SK-N-SH (cell line): ENCODE measurements around the gene HINFP. TPM values are rescaled to one million over a fixed set of nuclear protein-coding genes. Genes with fewer than 3 reads are reported as not detected.

ENCODE experiments used
- CTCF ChIA-PET: fragments of 300-600, 350-600 bp; formaldehyde crosslinking; extraction: SDS; loops from one replicate; lab custom pipeline; 2021; lab: Yijun Ruan, JAX
- POLR2A ChIA-PET: fragments of 350-600 bp; sonication (Branson Sonifier 250); formaldehyde crosslinking; extraction: SDS; loops from one replicate; lab custom pipeline; 2020; ENCODE audit warnings: antibody characterized with exemption, inconsistent platforms; lab: Yijun Ruan, JAX
- DNase-seq: peaks from one replicate; pipeline ENCODE4 v3.0.0; 2012
- H2AFZ ChIP-seq: fragments of 200-600 bp; sonication (generic); 2 replicates; pipeline ENCODE4 v1.8.1; 2016; ENCODE audit warnings: antibody characterized with exemption, mild to moderate bottlenecking, low read depth
- H3F3A ChIP-seq: fragments of 200-600 bp; sonication (generic); replicated peaks from 2 replicates; pipeline ENCODE3; 2016; ENCODE audit warnings: antibody characterized with exemption, mild to moderate bottlenecking; ENCODE audit not compliant: insufficient read depth
- H3K27ac ChIP-seq, 2 experiments: fragments of 200-500 bp in 1 of 2; fragments of 200-600 bp in 1 of 2; sonication (Bioruptor generic) in 1 of 2; sonication (generic), shearing (Covaris generic) in 1 of 2; 2 replicates each; pipeline versions ENCODE4 v1.5.1 to v1.6.1; 2014 to 2016; ENCODE audit warnings: low read depth in 2 of 2, inconsistent platforms in 1 of 2, low read length in 1 of 2, mild to moderate bottlenecking in 1 of 2, mixed read lengths in 1 of 2
- H3K27me3 ChIP-seq: fragments of 200-600 bp; sonication (generic), shearing (Covaris generic); 2 replicates; pipeline ENCODE4 v1.6.1; 2016; ENCODE audit warnings: mixed run types; ENCODE audit not compliant: insufficient read depth
- H3K36me3 ChIP-seq, 2 experiments: fragments of 200-500 bp in 1 of 2; fragments of 200-600 bp in 1 of 2; sonication (Bioruptor generic) in 1 of 2; sonication (generic) in 1 of 2; replicated peaks in 1 of 2; 2 replicates each; pipeline versions ENCODE3 to v1.5.1; 2014 to 2016; ENCODE audit warnings: low read length in 1 of 2, mild to moderate bottlenecking in 1 of 2; ENCODE audit not compliant: insufficient read depth in 2 of 2, control insufficient read depth in 1 of 2
- H3K4me1 ChIP-seq, 2 experiments: fragments of 200-500 bp in 1 of 2; fragments of 200-600 bp in 1 of 2; sonication (Bioruptor generic) in 1 of 2; sonication (generic), shearing (Covaris generic) in 1 of 2; 2 replicates each; pipeline versions ENCODE4 v1.5.1 to v1.6.1; 2014 to 2016; ENCODE audit warnings: low read depth in 1 of 2, low read length in 1 of 2, mixed run types in 1 of 2; ENCODE audit not compliant: insufficient read depth in 2 of 2, control insufficient read depth in 1 of 2
- H3K4me2 ChIP-seq: fragments of 200-600 bp; sonication (generic), shearing (Covaris generic); 2 replicates; pipeline ENCODE4 v1.6.1; 2017; ENCODE audit warnings: mixed run types
- H3K4me3 ChIP-seq, 2 experiments: fragments of 200-500 bp in 1 of 2; fragments of 200-600 bp in 1 of 2; sonication (Bioruptor generic) in 1 of 2; sonication (generic), shearing (Covaris generic) in 1 of 2; 2 replicates each; pipeline versions ENCODE4 v1.5.1 to v1.8.1; 2014 to 2016; ENCODE audit warnings: low read depth in 2 of 2, inconsistent platforms in 1 of 2, low read length in 1 of 2, mild to moderate bottlenecking in 1 of 2, mixed read lengths in 1 of 2, moderate library complexity in 1 of 2
- H3K79me2 ChIP-seq: fragments of 200-600 bp; sonication (generic); 2 replicates; pipeline ENCODE4 v1.8.1; 2017; ENCODE audit warnings: mild to moderate bottlenecking; ENCODE audit not compliant: insufficient read depth
- H3K9ac ChIP-seq: fragments of 200-600 bp; sonication (generic); 2 replicates; pipeline ENCODE4 v1.6.1; 2017; ENCODE audit warnings: mixed run types
- H3K9me2 ChIP-seq: fragments of 200-600 bp; sonication (generic); 2 replicates; pipeline ENCODE4 v1.6.1; 2017; ENCODE audit warnings: mixed run types
- H3K9me3 ChIP-seq: fragments of 200-600 bp; sonication (generic); 2 replicates; pipeline ENCODE4 v1.6.1; 2017; ENCODE audit warnings: mixed run types, mild to moderate bottlenecking, moderate library complexity
- H4K20me1 ChIP-seq: fragments of 200-600 bp; sonication (generic); 2 replicates; pipeline ENCODE4 v1.6.1; 2017; ENCODE audit warnings: mild to moderate bottlenecking, mixed run types; ENCODE audit not compliant: insufficient read depth
- ELF1 ChIP-seq: IDR thresholded peaks from 2 replicates; pipeline ENCODE4 v1.4.0; 2012
- EP300 ChIP-seq, 2 experiments: IDR thresholded peaks; 2 replicates each; pipeline versions ENCODE4 v1.4.0 to v1.6.1; 2012; ENCODE audit warnings: borderline replicate concordance in 1 of 2, low read depth in 1 of 2, low read length in 1 of 2
- EZH2phosphoT487 ChIP-seq: fragments of 200-600 bp; sonication (generic); IDR thresholded peaks from 2 replicates; pipeline ENCODE4 v1.6.1; 2017; ENCODE audit warnings: low read depth, mixed run types, mild to moderate bottlenecking, antibody characterized with exemption, moderate library complexity, borderline replicate concordance
- FOSL2 ChIP-seq: IDR thresholded peaks from 2 replicates; pipeline ENCODE4 v1.4.0; 2012; ENCODE audit warnings: low read depth, mild to moderate bottlenecking, moderate library complexity, borderline replicate concordance
- FOXJ3 ChIP-seq: sonication (generic); formaldehyde crosslinking; IDR thresholded peaks from 2 replicates; pipeline ENCODE4 v1.5.1; 2020; ENCODE audit warnings: mild to moderate bottlenecking, missing genetic modification reagents
- FOXM1 ChIP-seq: IDR thresholded peaks from 2 replicates; pipeline ENCODE4 v1.4.0; 2012; ENCODE audit warnings: low read depth, mild to moderate bottlenecking
- GABPA ChIP-seq: IDR thresholded peaks from 2 replicates; pipeline ENCODE4 v1.4.0; 2012; ENCODE audit warnings: low read depth, mild to moderate bottlenecking
- IRF3 ChIP-seq: fragments of 150-350 bp; IDR thresholded peaks from 2 replicates; pipeline ENCODE4 v1.6.1; 2016; ENCODE audit warnings: mild to moderate bottlenecking, low read depth, low read length
- JUND ChIP-seq: IDR thresholded peaks from 2 replicates; pipeline ENCODE4 v1.4.0; 2012
- MXI1 ChIP-seq: IDR thresholded peaks from 2 replicates; pipeline ENCODE4 v1.6.1; 2012; ENCODE audit warnings: mild to moderate bottlenecking, low read depth, low read length, improper control_type of control experiment
- NFIC ChIP-seq: IDR thresholded peaks from 2 replicates; pipeline ENCODE4 v1.4.0; 2012; ENCODE audit warnings: borderline replicate concordance
- NRF1 ChIP-seq: IDR thresholded peaks from 2 replicates; pipeline ENCODE4 v1.6.1; 2012; ENCODE audit warnings: low read depth, mild to moderate bottlenecking, low read length
- POLR2AphosphoS5 ChIP-seq: IDR thresholded peaks from 2 replicates; pipeline ENCODE4 v1.6.1; 2012; ENCODE audit warnings: low read depth, low read length
- RAD21 ChIP-seq: IDR thresholded peaks from 2 replicates; pipeline ENCODE4 v1.6.1; 2012; ENCODE audit warnings: mild to moderate bottlenecking, low read length
- RCOR1 ChIP-seq: fragments of 150-350 bp; IDR thresholded peaks from 2 replicates; pipeline ENCODE4 v1.6.1; 2017; ENCODE audit warnings: antibody characterized with exemption, low read length
- REST ChIP-seq: IDR thresholded peaks from 2 replicates; pipeline ENCODE4 v1.6.1; 2012; ENCODE audit warnings: mild to moderate bottlenecking, low read depth, low read length, moderate library complexity
- RXRA ChIP-seq: IDR thresholded peaks from 2 replicates; pipeline ENCODE4 v1.4.0; 2012; ENCODE audit warnings: low read depth, mild to moderate bottlenecking, borderline replicate concordance
- SIN3A ChIP-seq: IDR thresholded peaks from 2 replicates; pipeline ENCODE4 v1.6.1; 2012; ENCODE audit warnings: low read depth, mild to moderate bottlenecking, low read length, moderate library complexity, borderline replicate concordance
- SMC3 ChIP-seq: IDR thresholded peaks from 2 replicates; pipeline ENCODE4 v1.6.1; 2012; ENCODE audit warnings: low read depth, low read length, improper control_type of control experiment
- TAF1 ChIP-seq: IDR thresholded peaks from 2 replicates; pipeline ENCODE4 v1.6.1; 2012; ENCODE audit warnings: low read depth, mild to moderate bottlenecking, low read length, moderate library complexity, borderline replicate concordance
- TCF12 ChIP-seq: IDR thresholded peaks from 2 replicates; pipeline ENCODE4 v1.4.0; 2012
- TEAD4 ChIP-seq: IDR thresholded peaks from 2 replicates; pipeline ENCODE4 v1.4.0; 2012; ENCODE audit warnings: mild to moderate bottlenecking, borderline replicate concordance; ENCODE audit not compliant: insufficient read depth
- USF1 ChIP-seq: IDR thresholded peaks from 2 replicates; pipeline ENCODE4 v1.4.0; 2012; ENCODE audit warnings: low read depth, borderline replicate concordance
- YY1 ChIP-seq: IDR thresholded peaks from 2 replicates; pipeline ENCODE4 v1.4.0; 2012; ENCODE audit warnings: low read depth, mild to moderate bottlenecking
- WGBS: methylation state at CpG from one replicate; pipeline ENCODE4 v1.1.6; 2017; ENCODE audit warnings: low lambda C conversion rate; 5-methylcytosine and 5-hydroxymethylcytosine counted together
- polyA plus RNA-seq, 3 experiments: library from polyadenylated mRNA; depleted of rRNA; stranded (reverse); fragments of >200 nt; gene quantifications; 2 replicates each; pipeline ENCODE4 v1.2.3, GENCODE V29; 2012

The HINFP gene
- polyA plus RNA-seq, 1 of the 3 experiments (the other 2 are of a cell fraction) = 21.8 TPM

DNA sequence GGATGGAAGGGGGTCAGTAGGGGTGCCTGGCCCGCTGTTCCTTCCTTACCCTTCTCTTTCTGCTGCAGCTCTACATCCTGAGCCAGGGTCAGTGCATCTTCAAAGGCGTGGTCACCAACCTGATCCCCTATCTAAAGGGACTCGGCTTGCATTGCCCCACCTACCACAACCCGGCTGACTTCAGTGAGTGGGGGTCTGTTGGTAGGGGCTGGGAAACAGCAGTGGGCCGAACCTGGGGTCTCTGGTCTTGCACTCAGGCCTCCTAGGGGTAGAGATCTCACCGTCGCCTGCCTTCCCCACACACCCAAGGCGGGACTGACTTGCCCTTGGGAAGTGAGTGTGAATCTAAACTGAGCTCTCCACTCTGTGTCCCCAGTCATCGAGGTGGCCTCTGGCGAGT lies 35.1 kb downstream of the HINFP start:
- H3K9ac ChIP-seq = no peak overlapping the region
- H3K4me2 ChIP-seq = no peak overlapping the region
- no peak overlapping the region for H3K4me3 ChIP-seq
- no peaks in the 10 kb centered on the region for H3F3A ChIP-seq
- 92% methylated on average over 9 of the region's 10 CpGs for WGBS
- no peaks in the 10 kb centered on the region for H3K36me3 ChIP-seq
- H3K79me2 ChIP-seq = no peaks in the 10 kb centered on the region
- H3K27ac ChIP-seq = no peak overlapping the region
- H4K20me1 ChIP-seq = no peaks in the 10 kb centered on the region
- TF ChIP-seq TEAD4 (no peak), GABPA (no peak), YY1 (no peak), MXI1 (no peak), TCF12 (no peak), SMC3 (no peak), RXRA (no peak), USF1 (no peak), EZH2phosphoT487 (no peak), EP300 (IDR thresholded peaks at IDR 0.05; ENCODE audit: borderline replicate concordance in 1 of 2, low read depth in 1 of 2, low read length in 1 of 2) (no peak), FOSL2 (no peak), JUND (no peak), POLR2AphosphoS5 (no peak)
- CTCF ChIA-PET = interaction anchor here (0.6 to 8.9 kb wide), 9 partner anchors 8 to 318 kb away, joined by 3 to 48 read pairs (median 4); partner anchors contain the start of genes ABCG4 and CBL
- H2AFZ ChIP-seq = no peak overlapping the region
- H3K4me1 ChIP-seq = peaks cover 0 to 4% of the 10 kb centered on the region in 2 experiments; a peak in 1 of 4 replicates
- no peaks in the 10 kb centered on the region for H3K9me2 ChIP-seq
- H3K27me3 ChIP-seq = no peaks in the 10 kb centered on the region
- POLR2A ChIA-PET = no interaction called here
- DNase-seq = no peak
- no peaks in the 10 kb centered on the region for H3K9me3 ChIP-seq

DNA sequence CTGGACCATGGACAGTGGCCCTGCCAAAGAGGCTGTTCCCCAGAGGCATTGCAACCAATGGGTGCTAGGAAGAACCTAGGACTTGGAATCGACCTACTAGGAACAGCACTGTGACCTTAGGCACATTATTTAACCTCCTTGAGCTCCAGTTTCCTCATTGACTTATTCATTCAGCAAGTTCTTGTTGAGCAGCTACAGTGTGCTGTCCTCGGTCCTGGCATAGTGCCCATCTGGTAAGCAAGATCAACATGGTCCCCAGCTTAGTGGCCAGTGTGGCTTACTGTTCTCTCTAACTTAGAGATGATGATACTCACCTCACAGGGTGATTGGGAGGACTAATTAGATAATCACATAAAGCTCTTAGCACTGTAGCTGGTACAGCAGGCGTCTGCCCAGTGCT lies 35.7 kb downstream of the HINFP start:
- Histone ChIP-seq H3K4me3 (no peak overlapping the region), H3K27me3 (no peaks in the 10 kb centered on the region), H4K20me1 (no peaks in the 10 kb centered on the region), H3K36me3 (no peaks in the 10 kb centered on the region), H3K4me1 (peaks cover 0 to 5% of the 10 kb centered on the region in 2 experiments; a peak in 1 of 4 replicates), H3K9me2 (no peaks in the 10 kb centered on the region), H3K79me2 (no peaks in the 10 kb centered on the region), H3K9ac (no peak overlapping the region), H3K4me2 (no peak overlapping the region), H3F3A (no peaks in the 10 kb centered on the region), H3K27ac (no peak overlapping the region), H3K9me3 (no peaks in the 10 kb centered on the region), H2AFZ (no peak overlapping the region)
- 64% methylated on average over 2 of the region's 3 CpGs for WGBS
- POLR2A ChIA-PET = no interaction called here
- peak; percentile 30 for DNase-seq
- CTCF ChIA-PET = interaction anchor here (0.6 to 8.9 kb wide), 10 partner anchors 8 to 318 kb away, joined by 3 to 48 read pairs (median 4); partner anchors contain the start of genes ABCG4, CBL and NLRX1
- TF ChIP-seq NRF1 (no peak), RCOR1 (no peak), TAF1 (no peak), RAD21 (no peak), GABPA (no peak), ELF1 (no peak), FOXM1 (no peak), SIN3A (no peak), RXRA (no peak), FOSL2 (no peak), YY1 (no peak), SMC3 (no peak), NFIC (no peak), REST (no peak), EZH2phosphoT487 (no peak), FOXJ3 (CRISPR knock-in tag) (no peak), IRF3 (no peak)
